GM12878 (cell line): ENCODE results near the gene ACTN3. TPM values are rescaled to one million over a fixed set of nuclear protein-coding genes. Genes with fewer than 3 reads are reported as not detected.

Experiments
- ATF7 ChIP-seq: fragments of 450-650 bp; IDR thresholded peaks from 2 replicates; pipeline ENCODE4 v1.6.1; 2016; ENCODE audit warnings: low read depth, mild to moderate bottlenecking
- ETV6 ChIP-seq, 2 experiments: fragments of 450-650 bp in 1 of 2; IDR thresholded peaks in 1 of 2; conservative IDR thresholded peaks in 1 of 2; 2 replicates each; pipeline ENCODE4 v1.6.1; 2014; ENCODE audit warnings: antibody characterized with exemption in 1 of 2, borderline replicate concordance in 1 of 2, low read depth in 1 of 2, mild to moderate bottlenecking in 1 of 2, moderate library complexity in 1 of 2
- IKZF2 ChIP-seq, 2 experiments: fragments of 450-650 bp; IDR thresholded peaks; 2 replicates each; pipeline ENCODE4 v1.6.1; 2017; ENCODE audit warnings: mild to moderate bottlenecking in 2 of 2, moderate library complexity in 2 of 2
- KAT2A ChIP-seq: conservative IDR thresholded peaks from 2 replicates; pipeline ENCODE4 v1.6.1; 2011; ENCODE audit warnings: low read depth, low read length; ENCODE audit not compliant: control insufficient read depth
- LARP7 ChIP-seq: fragments of 450-650 bp; IDR thresholded peaks from 2 replicates; pipeline ENCODE4 v1.6.1; 2017; ENCODE audit warnings: mild to moderate bottlenecking
- MXI1 ChIP-seq: fragments of 150-350 bp; IDR thresholded peaks from 2 replicates; pipeline ENCODE4 v1.6.1; 2011; ENCODE audit warnings: low read depth, mild to moderate bottlenecking, inconsistent platforms, low read length, improper control_type of control experiment
- NRF1 ChIP-seq: conservative IDR thresholded peaks from 2 replicates; pipeline ENCODE4 v1.6.1; 2011; ENCODE audit warnings: mild to moderate bottlenecking, low read depth, low read length, improper control_type of control experiment
- RFX5 ChIP-seq: IDR thresholded peaks from 2 replicates; pipeline ENCODE4 v1.6.1; 2011; ENCODE audit warnings: low read depth, low read length, improper control_type of control experiment
- RUNX3 ChIP-seq: IDR thresholded peaks from 2 replicates; pipeline ENCODE4 v1.6.1; 2012; ENCODE audit warnings: low read length, inconsistent platforms
- YBX1 ChIP-seq: fragments of 450-650 bp; IDR thresholded peaks from 2 replicates; pipeline ENCODE4 v1.6.1; 2016; ENCODE audit warnings: antibody characterized with exemption
- ZNF384 ChIP-seq: IDR thresholded peaks from 2 replicates; pipeline ENCODE4 v1.6.1; 2012; ENCODE audit warnings: low read depth, mild to moderate bottlenecking, low read length, improper control_type of control experiment, borderline replicate concordance
- ZNF622 ChIP-seq: fragments of 450-650 bp; IDR thresholded peaks from 2 replicates; pipeline ENCODE4 v1.6.1; 2017; ENCODE audit warnings: mild to moderate bottlenecking, inconsistent platforms
- polyA plus RNA-seq, 11 experiments: library from polyadenylated mRNA; depleted of rRNA in 4 of 11; unstranded in 6 of 11; stranded (reverse) in 5 of 11; fragments of >200 nt; fragmentation: Nextera tagmentation in 4 of 11; fragmentation: Illumina TruSeq in 1 of 11; extraction: Ambion mirVana in 4 of 11; extraction: Trizol in 1 of 11; gene quantifications; 1 replicate in 1 of 11; 2 replicates in 10 of 11; pipeline versions ENCODE4 v1.2.1 to v1.2.3, GENCODE V29; 2011 to 2016; ENCODE audit warnings: inconsistent platforms in 2 of 11, missing spikeins in 2 of 11, low read depth in 1 of 11
- total RNA-seq, 4 experiments: library from RNA; depleted of rRNA in 3 of 4; stranded (reverse); fragments of >200 nt in 3 of 4; fragmentation: Illumina TruSeq in 1 of 4; extraction: Trizol in 1 of 4; gene quantifications; 2 replicates each; pipeline versions ENCODE4 v1.2.1 to v1.2.3, GENCODE V29; 2013 to 2021
- TF ChIP-seq, protein P1 (sequence below): IDR thresholded peaks from 2 replicates; pipeline ENCODE4 v1.6.1; 2012; ENCODE audit warnings: improper control_type of control experiment, low read depth, low read length; ENCODE audit not compliant: insufficient replicate concordance
- TF ChIP-seq, protein P2 (sequence below): fragments of 450-650 bp; IDR thresholded peaks from 2 replicates; pipeline ENCODE4 v1.6.1; 2017; ENCODE audit warnings: borderline replicate concordance
- TF ChIP-seq, protein P3 (sequence below): IDR thresholded peaks from 2 replicates; pipeline ENCODE4 v1.6.1; 2012; ENCODE audit warnings: low read length, inconsistent platforms
- TF ChIP-seq, protein P4 (sequence below): fragments of 450-650 bp; IDR thresholded peaks from 2 replicates; pipeline ENCODE4 v1.6.1; 2016; ENCODE audit warnings: mild to moderate bottlenecking, moderate library complexity, borderline replicate concordance

The ACTN3 gene
- total and polyA plus RNA-seq, 10 of the 15 experiments (the other 5 are each of a cell fraction or from before 2014, with no cell fraction given), result 0.06 to 0.67 (median 0.17) TPM; not detected in 3

DNA sequence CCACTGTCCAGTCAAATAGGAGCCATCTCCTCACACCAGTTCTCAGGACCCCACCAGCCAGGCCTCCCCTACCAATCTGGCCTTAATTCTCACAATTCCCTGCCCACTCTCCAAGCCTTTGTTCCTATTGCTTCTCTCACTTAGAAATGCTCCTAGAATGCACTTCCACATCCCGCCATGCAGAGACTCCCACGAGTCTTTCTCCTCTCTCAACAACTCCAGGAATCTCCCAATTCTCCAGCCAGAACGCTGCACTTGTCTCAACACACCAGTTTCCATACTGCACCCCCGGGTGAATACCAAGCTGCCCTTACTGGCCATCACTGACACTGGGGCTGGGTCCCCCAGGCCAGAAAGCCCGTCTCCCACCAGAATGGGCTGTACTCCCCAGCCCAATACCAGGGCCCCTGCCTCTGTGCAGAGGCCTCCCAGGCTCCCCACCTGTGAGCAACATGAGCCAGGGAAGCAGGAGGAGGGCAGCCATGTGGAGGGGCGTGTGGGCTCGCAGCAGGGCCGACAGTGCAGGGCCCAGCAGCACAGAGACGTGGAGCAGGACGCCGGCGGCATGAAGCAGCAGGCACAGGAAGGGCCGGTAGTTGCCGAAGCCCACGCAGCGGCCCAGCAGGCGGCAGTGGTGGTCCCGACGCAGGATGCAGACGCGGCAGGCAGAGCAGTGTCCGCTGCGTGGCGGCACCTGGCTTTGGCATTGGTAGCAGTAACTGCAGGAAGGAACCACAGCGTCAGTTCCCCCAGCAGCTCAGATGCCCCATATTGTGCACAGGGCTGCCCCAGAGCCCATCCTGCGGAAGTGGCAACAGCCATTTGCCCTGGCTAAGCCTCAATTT is 3.2 kb upstream of the ACTN3 start (continued):
- TF ChIP-seq, protein P1, sequence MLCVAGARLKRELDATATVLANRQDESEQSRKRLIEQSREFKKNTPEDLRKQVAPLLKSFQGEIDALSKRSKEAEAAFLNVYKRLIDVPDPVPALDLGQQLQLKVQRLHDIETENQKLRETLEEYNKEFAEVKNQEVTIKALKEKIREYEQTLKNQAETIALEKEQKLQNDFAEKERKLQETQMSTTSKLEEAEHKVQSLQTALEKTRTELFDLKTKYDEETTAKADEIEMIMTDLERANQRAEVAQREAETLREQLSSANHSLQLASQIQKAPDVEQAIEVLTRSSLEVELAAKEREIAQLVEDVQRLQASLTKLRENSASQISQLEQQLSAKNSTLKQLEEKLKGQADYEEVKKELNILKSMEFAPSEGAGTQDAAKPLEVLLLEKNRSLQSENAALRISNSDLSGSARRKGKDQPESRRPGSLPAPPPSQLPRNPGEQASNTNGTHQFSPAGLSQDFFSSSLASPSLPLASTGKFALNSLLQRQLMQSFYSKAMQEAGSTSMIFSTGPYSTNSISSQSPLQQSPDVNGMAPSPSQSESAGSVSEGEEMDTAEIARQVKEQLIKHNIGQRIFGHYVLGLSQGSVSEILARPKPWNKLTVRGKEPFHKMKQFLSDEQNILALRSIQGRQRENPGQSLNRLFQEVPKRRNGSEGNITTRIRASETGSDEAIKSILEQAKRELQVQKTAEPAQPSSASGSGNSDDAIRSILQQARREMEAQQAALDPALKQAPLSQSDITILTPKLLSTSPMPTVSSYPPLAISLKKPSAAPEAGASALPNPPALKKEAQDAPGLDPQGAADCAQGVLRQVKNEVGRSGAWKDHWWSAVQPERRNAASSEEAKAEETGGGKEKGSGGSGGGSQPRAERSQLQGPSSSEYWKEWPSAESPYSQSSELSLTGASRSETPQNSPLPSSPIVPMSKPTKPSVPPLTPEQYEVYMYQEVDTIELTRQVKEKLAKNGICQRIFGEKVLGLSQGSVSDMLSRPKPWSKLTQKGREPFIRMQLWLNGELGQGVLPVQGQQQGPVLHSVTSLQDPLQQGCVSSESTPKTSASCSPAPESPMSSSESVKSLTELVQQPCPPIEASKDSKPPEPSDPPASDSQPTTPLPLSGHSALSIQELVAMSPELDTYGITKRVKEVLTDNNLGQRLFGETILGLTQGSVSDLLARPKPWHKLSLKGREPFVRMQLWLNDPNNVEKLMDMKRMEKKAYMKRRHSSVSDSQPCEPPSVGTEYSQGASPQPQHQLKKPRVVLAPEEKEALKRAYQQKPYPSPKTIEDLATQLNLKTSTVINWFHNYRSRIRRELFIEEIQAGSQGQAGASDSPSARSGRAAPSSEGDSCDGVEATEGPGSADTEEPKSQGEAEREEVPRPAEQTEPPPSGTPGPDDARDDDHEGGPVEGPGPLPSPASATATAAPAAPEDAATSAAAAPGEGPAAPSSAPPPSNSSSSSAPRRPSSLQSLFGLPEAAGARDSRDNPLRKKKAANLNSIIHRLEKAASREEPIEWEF, result no peak
- TF ChIP-seq ETV6 (conservative IDR thresholded peaks at IDR 0.05 in 1 of 2, IDR thresholded peaks at IDR 0.05 in 1 of 2; ENCODE audit: borderline replicate concordance in 1 of 2, low read depth in 1 of 2) (no peak), ZNF384 (no peak), KAT2A (no peak), YBX1 (no peak), RFX5 (no peak), IKZF2 (IDR thresholded peaks at IDR 0.05) (no peak), NRF1 (no peak), LARP7 (0 out of 2 replicates have a peak, but pooled peaks have one; percentile 47), MXI1 (peak; percentile 29; the same call in 1 of the 2 replicates), ZNF622 (no peak), ATF7 (no peak), RUNX3 (no peak)
- TF ChIP-seq, protein P2, sequence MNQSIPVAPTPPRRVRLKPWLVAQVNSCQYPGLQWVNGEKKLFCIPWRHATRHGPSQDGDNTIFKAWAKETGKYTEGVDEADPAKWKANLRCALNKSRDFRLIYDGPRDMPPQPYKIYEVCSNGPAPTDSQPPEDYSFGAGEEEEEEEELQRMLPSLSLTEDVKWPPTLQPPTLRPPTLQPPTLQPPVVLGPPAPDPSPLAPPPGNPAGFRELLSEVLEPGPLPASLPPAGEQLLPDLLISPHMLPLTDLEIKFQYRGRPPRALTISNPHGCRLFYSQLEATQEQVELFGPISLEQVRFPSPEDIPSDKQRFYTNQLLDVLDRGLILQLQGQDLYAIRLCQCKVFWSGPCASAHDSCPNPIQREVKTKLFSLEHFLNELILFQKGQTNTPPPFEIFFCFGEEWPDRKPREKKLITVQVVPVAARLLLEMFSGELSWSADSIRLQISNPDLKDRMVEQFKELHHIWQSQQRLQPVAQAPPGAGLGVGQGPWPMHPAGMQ, result no peak
- TF ChIP-seq, protein P3, sequence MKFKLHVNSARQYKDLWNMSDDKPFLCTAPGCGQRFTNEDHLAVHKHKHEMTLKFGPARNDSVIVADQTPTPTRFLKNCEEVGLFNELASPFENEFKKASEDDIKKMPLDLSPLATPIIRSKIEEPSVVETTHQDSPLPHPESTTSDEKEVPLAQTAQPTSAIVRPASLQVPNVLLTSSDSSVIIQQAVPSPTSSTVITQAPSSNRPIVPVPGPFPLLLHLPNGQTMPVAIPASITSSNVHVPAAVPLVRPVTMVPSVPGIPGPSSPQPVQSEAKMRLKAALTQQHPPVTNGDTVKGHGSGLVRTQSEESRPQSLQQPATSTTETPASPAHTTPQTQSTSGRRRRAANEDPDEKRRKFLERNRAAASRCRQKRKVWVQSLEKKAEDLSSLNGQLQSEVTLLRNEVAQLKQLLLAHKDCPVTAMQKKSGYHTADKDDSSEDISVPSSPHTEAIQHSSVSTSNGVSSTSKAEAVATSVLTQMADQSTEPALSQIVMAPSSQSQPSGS, result no peak
- TF ChIP-seq, protein P4, sequence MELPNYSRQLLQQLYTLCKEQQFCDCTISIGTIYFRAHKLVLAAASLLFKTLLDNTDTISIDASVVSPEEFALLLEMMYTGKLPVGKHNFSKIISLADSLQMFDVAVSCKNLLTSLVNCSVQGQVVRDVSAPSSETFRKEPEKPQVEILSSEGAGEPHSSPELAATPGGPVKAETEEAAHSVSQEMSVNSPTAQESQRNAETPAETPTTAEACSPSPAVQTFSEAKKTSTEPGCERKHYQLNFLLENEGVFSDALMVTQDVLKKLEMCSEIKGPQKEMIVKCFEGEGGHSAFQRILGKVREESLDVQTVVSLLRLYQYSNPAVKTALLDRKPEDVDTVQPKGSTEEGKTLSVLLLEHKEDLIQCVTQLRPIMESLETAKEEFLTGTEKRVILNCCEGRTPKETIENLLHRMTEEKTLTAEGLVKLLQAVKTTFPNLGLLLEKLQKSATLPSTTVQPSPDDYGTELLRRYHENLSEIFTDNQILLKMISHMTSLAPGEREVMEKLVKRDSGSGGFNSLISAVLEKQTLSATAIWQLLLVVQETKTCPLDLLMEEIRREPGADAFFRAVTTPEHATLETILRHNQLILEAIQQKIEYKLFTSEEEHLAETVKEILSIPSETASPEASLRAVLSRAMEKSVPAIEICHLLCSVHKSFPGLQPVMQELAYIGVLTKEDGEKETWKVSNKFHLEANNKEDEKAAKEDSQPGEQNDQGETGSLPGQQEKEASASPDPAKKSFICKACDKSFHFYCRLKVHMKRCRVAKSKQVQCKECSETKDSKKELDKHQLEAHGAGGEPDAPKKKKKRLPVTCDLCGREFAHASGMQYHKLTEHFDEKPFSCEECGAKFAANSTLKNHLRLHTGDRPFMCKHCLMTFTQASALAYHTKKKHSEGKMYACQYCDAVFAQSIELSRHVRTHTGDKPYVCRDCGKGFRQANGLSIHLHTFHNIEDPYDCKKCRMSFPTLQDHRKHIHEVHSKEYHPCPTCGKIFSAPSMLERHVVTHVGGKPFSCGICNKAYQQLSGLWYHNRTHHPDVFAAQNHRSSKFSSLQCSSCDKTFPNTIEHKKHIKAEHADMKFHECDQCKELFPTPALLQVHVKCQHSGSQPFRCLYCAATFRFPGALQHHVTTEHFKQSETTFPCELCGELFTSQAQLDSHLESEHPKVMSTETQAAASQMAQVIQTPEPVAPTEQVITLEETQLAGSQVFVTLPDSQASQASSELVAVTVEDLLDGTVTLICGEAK, result no peak
